GM18511 (cell line): Measurements from ENCODE around the gene GRB7.
"Not testable (repeated sequence)": the region's sequence is repeated elsewhere in the genome, so short reads cannot be mapped to it uniquely, and the experiment has no call there.

Experiments
- ATAC-seq: cut with Tn5 transposase; IDR thresholded peaks from one replicate; pipeline ENCODE4 v1.9.1; 2021; ENCODE audit warnings: mild to moderate bottlenecking, moderate library complexity; ENCODE audit not compliant: unreplicated experiment

The GRB7 gene

GRCh38 chr17:39709319-39709997 lies 28.3 kb upstream of the GRB7 start:
- no peak for ATAC-seq

DNA sequence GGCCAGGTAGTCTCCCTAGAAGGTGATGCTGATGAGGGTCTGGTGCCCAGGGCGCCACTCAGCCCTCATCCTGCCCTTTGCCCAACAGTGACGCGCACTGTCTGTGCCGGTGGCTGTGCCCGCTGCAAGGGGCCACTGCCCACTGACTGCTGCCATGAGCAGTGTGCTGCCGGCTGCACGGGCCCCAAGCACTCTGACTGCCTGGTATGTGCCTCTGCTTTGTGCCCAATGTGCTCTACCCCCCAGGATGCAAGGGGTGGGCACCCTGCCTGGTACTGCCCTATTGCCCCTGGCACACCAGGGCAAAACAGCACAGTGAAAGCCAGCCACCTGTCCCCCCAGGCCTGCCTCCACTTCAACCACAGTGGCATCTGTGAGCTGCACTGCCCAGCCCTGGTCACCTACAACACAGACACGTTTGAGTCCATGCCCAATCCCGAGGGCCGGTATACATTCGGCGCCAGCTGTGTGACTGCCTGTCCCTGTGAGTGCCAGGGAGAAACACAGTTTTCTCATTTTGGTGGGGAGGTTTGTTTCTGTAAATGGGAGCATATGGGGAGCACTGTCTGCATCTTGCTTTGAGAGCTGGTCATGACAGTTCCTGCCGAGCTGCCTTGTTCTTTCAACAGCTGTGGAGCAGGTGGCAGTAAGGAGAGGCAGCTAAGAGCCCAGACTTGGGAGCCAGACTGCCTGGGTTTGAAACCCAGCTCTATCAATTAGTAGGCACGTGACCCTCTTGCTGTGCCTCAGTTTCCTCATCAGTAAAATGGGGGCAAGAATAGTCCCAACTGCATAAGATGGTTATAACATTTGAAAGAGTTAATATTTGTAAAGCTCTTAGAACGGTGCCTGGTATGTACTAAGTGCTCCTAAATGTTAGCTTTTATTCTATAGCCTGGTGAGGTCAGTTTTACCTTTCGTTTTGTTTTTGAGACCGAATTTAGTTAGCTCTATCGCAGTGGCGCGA lies 27.5 kb upstream of the GRB7 start:
- no peak for ATAC-seq

GRCh38 chr17:39711071-39711470 lies 26.7 kb upstream of the GRB7 start:
- ATAC-seq = not testable (repeated sequence)

DNA sequence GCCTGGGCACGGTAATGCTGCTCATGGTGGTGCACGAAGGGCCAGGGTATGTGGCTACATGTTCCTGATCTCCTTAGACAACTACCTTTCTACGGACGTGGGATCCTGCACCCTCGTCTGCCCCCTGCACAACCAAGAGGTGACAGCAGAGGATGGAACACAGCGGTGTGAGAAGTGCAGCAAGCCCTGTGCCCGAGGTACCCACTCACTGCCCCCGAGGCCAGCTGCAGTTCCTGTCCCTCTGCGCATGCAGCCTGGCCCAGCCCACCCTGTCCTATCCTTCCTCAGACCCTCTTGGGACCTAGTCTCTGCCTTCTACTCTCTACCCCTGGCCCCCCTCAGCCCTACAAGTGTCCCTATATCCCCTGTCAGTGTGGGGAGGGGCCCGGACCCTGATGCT lies 25.9 kb upstream of the GRB7 start:
- no peak for ATAC-seq

GRCh38 chr17:39714234-39714633 lies 23.5 kb upstream of the GRB7 start:
- ATAC-seq = no peak

DNA sequence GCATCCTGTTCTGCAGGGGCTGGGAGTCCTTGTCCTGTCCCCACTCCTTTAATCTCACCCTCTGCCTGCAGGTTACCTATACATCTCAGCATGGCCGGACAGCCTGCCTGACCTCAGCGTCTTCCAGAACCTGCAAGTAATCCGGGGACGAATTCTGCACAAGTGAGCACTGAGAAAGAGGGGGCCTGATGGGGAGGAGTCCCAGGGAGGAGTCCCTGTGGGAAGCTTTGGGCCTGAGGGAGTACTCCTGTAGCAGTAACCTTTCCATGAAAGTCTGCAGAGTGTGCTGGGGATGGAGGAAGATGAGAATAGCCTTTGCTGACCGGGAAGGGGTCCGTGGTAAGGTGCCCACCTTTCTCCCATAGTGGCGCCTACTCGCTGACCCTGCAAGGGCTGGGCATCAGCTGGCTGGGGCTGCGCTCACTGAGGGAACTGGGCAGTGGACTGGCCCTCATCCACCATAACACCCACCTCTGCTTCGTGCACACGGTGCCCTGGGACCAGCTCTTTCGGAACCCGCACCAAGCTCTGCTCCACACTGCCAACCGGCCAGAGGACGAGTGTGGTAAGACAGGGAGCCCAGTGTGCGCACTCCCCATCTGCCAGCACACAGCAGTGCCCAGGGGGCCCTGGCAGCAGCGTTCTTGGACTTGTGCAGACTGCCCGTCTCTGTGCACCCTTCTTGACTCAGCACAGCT lies 22.2 kb upstream of the GRB7 start:
- ATAC-seq = no peak

- ATAC-seq = no peak
Measured at GRCh38 chr17:39716073-39716818, 21.5 kb upstream of the GRB7 start.

DNA sequence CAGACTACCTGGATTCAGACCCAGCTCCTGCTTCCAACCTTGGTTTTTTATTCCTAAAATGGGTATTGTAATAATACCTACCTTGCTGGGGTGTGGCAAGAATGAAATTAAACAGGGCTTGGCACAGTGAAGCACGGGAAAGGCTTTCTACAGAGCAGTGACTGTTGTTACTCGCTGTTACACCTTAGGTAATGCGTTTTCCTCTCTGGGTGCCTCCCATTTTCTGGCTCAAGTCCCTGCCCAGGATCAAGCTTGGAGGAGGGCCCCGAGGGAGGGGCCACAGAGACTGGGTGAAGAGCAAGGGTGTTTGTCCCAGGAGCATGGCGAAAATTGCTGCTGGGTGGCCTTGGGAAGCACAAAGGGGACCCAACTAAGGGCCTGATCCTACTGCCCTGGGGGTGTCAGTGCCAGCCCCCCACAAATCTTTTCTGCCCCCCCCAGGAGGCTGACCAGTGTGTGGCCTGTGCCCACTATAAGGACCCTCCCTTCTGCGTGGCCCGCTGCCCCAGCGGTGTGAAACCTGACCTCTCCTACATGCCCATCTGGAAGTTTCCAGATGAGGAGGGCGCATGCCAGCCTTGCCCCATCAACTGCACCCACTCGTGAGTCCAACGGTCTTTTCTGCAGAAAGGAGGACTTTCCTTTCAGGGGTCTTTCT lies 20.7 kb upstream of the GRB7 start:
- no peak for ATAC-seq

GRCh38 chr17:39717660-39718059 lies 20.1 kb upstream of the GRB7 start:
- no peak for ATAC-seq

GRCh38 chr17:39719563-39720355 lies 18.0 kb upstream of the GRB7 start:
- no peak for ATAC-seq

DNA sequence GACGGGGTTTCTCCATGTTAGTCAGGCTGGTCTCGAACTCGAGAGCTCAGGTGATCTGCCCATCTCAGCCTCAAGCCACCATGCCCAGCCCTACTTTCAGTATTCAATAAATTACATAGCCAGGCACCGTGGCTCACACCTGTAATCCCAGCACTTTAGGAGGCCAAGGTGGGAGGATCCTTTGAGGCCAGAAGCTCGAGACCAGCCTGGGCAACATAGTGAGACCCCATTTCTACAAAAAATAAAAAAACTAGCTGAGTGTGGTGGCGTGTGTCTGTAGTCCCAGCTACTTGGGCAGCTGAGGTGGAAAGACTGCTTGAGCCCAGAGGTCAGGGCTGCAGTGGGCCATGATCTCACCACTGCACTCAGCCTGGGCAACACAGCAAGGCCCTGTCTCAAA lies 15.6 kb upstream of the GRB7 start:
- ATAC-seq = no peak

GRCh38 chr17:39722965-39723848 lies 14.5 kb upstream of the GRB7 start:
- ATAC-seq = no peak

GRCh38 chr17:39724731-39725130 lies 13.0 kb upstream of the GRB7 start:
- no peak for ATAC-seq

DNA sequence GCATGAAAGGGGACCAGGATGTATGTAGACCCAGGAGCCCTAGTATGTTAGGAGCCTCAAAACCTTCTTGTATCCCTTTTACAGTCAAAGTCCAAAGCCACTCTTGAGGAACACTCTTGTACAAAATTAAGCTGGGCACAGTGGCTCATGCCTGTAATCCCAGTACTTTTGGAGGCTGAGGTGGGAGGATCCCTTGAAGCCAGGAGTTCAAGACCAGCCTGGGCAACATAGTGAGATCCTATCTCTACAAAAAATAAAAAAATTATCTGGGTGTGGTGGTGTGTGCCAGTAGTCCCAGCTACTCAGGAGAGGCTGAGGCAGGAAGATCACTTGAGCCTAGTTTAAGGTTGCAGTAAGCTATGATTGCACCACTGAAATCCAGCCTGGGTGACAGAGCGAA lies 11.8 kb upstream of the GRB7 start:
- not testable (repeated sequence) for ATAC-seq

DNA sequence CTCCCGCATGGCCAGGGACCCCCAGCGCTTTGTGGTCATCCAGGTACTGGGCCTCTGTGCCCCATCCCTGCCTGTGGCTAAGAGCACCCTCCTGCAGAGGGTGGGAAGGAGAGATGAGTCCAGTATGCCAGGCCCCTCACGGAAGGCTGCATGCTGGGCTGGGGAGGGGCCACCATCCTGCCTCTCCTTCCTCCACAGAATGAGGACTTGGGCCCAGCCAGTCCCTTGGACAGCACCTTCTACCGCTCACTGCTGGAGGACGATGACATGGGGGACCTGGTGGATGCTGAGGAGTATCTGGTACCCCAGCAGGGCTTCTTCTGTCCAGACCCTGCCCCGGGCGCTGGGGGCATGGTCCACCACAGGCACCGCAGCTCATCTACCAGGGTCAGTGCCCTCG lies 11.1 kb upstream of the GRB7 start:
- no peak for ATAC-seq

DNA sequence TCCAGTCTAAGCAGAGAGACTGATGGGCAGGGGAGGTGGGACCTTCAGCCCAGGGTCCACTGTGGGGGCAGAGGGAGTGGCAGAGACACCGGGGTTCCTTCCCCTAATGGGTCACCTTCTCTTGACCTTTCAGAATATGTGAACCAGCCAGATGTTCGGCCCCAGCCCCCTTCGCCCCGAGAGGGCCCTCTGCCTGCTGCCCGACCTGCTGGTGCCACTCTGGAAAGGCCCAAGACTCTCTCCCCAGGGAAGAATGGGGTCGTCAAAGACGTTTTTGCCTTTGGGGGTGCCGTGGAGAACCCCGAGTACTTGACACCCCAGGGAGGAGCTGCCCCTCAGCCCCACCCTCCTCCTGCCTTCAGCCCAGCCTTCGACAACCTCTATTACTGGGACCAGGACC lies 10.2 kb upstream of the GRB7 start:
- no peak for ATAC-seq

DNA sequence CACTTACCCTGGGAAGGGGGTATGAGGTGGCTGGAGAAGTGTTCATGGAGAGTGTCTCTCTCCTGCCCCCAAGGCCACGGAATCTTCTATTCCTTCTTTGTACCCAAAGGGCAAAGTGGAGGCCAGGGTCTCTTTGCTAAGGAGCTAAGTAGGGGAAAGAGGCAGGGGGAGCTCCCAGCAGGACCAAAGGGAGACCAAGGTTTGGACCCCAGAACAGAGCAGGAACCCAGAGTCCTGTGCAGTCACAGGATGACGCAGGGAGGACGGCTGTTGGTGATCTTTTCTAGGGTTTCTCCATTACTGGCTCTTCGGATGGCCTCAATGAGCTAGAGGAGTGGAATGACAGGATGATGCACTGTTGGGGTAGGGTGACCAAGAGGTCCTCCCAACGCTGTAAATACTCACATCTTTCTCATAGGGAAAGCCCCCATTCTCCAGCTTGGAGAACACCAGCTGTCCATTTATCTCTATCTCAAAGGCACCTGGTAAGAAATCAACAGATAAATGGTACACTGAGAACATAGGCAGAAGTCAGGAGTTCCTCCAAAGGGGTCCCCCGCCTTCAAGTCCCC lies 8.4 kb upstream of the GRB7 start:
- ATAC-seq = no peak
